ENCODE measurements around the gene RAD21L1.

The RAD21L1 gene

DNA sequence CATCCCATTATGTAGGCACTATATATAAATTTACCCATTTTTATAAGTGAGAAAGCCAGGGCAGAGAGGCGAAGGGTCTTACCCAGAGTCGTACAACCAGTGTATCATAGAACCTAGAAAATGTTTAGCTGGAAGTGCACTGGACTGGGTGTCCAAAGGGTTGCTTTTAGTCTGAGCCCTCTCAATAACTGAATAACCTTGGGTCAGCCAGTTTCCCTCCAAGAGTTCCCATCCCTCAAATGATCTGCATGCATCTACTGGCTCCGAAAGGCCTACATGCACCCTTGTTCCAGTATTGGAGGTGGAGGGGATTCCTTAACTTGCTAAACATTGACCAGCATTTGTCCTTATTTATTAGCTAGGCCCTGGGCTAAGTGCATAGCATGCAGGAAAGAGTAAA, 44.0 kb downstream of the RAD21L1 start:
- CTCF ChIA-PET, result no interaction called here
- POLR2A ChIA-PET, result no interaction called here
- DNase-seq (ENCODE audit: extremely low spot score), result no peak
- TF ChIP-seq ARNT (IDR thresholded peaks at IDR 0.05) (no peak), FOXM1 (IDR thresholded peaks at IDR 0.05; ENCODE audit: borderline replicate concordance) (no peak), TARDBP (IDR thresholded peaks at IDR 0.05) (no peak), HDGF (IDR thresholded peaks at IDR 0.05; ENCODE audit: borderline replicate concordance) (no peak), FOXK2 (IDR thresholded peaks at IDR 0.05) (no peak), L3MBTL2 (conservative IDR thresholded peaks at IDR 0.05) (no peak), FOXA1 (IDR thresholded peaks at IDR 0.05) (no peak), SP1 (IDR thresholded peaks at IDR 0.05) (no peak), SUZ12 (IDR thresholded peaks at IDR 0.05) (no peak), ZNF384 (IDR thresholded peaks at IDR 0.05) (no peak), CTBP1 (IDR thresholded peaks at IDR 0.05; ENCODE audit: borderline replicate concordance) (no peak), NFRKB (IDR thresholded peaks at IDR 0.05) (no peak)

DNA sequence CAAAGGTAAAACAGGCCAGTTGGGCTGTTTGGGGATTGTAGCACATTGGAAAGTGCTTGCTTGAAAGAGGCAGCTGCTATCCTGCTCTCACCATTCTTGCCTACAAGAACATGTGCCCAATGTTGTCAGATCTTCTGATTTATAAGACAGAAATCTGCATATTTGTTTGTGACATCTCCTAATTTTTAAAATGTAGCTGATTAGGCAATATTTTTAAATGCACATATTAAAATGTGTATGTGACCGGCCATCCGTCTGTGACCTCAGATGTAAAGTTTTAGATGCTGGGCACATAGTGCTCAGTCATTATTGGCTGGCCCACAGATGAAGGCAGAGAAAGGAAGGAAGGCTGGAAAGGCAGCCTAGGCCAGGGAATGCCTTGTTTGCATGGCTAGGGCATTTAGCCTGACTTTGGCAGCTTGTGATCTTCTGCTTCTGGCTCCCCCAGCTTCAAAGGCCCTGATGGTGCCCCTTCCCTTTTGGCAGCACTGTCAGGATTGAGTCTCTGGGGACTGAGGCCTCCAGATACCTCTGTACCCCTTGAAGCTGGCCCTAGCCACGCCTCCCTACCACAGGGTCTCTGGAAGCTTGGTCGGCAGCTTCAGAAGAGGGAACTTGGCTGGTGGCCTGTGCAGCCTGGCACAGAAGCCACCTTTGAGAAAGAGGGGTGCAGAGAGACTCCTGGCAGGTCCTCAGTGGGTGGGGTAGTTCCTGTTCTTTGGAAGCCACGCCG, 46.7 kb downstream of the RAD21L1 start:
- DNase-seq (ENCODE audit: extremely low spot score), result no peak
- TF ChIP-seq ELF4 (IDR thresholded peaks at IDR 0.05), result no peak
- no peak for TF ChIP-seq SP1 (IDR thresholded peaks at IDR 0.05)
- no peak for TF ChIP-seq BHLHE40 (IDR thresholded peaks at IDR 0.05; ENCODE audit: borderline replicate concordance)
- POLR2A ChIA-PET, result no interaction called here
- CTCF ChIA-PET, result no interaction called here

DNA sequence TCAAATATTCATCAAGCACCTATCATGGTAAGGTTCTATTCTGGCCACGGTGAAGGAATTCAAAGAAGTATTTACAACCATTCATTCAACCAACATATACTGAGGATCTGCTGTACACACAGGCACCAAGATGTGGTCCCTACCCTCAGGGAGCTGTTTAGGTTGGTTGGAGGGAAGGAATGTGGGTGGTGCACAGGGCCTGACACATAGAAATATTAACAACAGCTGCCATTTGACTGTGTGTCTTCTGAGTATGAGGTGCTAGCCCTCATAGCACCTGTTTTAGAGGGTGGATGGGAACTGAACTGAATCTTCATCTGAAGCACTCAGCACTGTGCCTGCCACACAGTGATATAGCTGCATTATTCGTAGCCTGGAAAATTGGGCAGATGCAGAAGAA, 47.5 kb downstream of the RAD21L1 start:
- ChIA-PET CTCF (no interaction called here), POLR2A (no interaction called here)
- TF ChIP-seq SP1 (IDR thresholded peaks at IDR 0.05), result no peak
- no peak for TF ChIP-seq LEF1 (IDR thresholded peaks at IDR 0.05; ENCODE audit: borderline replicate concordance)
- TF ChIP-seq CTBP1 (IDR thresholded peaks at IDR 0.05; ENCODE audit: borderline replicate concordance), result no peak
- no peak for DNase-seq (ENCODE audit: extremely low spot score)

DNA sequence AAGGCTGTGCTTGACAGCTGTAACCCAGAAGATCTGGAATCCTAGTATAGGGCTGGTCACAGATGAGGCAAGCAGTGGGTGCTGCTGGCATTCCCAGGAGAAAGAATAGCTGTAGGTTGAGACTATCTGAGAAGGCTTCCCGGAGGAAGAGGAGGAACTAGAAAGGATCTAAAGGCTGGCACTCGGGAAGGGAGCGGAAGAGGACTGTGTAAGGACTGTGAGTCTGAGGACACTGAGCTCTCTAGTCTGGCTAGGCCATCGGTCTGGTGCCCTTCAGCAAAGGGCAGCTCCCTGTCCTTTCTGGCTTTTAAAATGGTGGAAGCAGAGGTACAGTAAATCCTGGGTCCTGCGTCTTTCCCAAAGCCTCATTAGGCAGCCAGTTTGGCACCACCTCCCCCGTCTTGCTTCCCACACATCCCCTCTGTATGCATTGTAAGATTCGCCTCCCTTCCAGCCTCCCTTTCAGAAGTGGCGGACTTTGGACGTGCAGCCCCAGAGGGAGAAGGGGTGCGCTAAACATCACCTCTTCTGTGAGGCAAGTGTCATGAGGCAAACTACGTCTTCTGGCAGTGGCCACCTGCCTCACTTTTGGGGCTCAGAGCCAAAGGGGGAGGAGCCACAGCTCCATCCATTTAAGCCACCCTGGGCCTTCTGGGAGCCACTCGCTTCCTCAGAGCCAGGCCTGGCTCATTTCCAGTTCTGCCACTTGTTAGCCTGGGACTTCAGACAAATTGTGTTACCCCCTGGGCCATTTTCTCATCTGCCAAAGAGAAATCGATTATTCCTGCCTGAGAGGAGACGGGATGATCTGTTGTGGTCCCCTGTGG, 48.9 kb downstream of the RAD21L1 start:
- CTCF ChIA-PET, result interaction anchor here (0.6 kb wide), 1 partner anchor 975 kb away, joined by 4 read pairs; no protein-coding TSS in a partner anchor
- POLR2A ChIA-PET, result interaction anchor here (1.8 kb wide), 1 partner anchor 9 kb away, joined by 5 read pairs; the partner anchor contains the start of gene SNPH
- DNase-seq (ENCODE audit: extremely low spot score), result no peak
- TF ChIP-seq ZNF384 (IDR thresholded peaks at IDR 0.05), result no peak
- no peak for TF ChIP-seq ELF4 (IDR thresholded peaks at IDR 0.05)
- TF ChIP-seq NFRKB (IDR thresholded peaks at IDR 0.05), result no peak
- no peak for TF ChIP-seq FOXM1 (IDR thresholded peaks at IDR 0.05; ENCODE audit: borderline replicate concordance)
- no peak for TF ChIP-seq L3MBTL2 (conservative IDR thresholded peaks at IDR 0.05)
- no peak for TF ChIP-seq LEF1 (IDR thresholded peaks at IDR 0.05; ENCODE audit: borderline replicate concordance)
- TF ChIP-seq TARDBP (IDR thresholded peaks at IDR 0.05), result no peak
- no peak for TF ChIP-seq SP1 (IDR thresholded peaks at IDR 0.05)
- TF ChIP-seq BHLHE40 (IDR thresholded peaks at IDR 0.05; ENCODE audit: borderline replicate concordance), result no peak
- no peak for TF ChIP-seq FOXK2 (IDR thresholded peaks at IDR 0.05)
- no peak for TF ChIP-seq CTBP1 (IDR thresholded peaks at IDR 0.05; ENCODE audit: borderline replicate concordance)

DNA sequence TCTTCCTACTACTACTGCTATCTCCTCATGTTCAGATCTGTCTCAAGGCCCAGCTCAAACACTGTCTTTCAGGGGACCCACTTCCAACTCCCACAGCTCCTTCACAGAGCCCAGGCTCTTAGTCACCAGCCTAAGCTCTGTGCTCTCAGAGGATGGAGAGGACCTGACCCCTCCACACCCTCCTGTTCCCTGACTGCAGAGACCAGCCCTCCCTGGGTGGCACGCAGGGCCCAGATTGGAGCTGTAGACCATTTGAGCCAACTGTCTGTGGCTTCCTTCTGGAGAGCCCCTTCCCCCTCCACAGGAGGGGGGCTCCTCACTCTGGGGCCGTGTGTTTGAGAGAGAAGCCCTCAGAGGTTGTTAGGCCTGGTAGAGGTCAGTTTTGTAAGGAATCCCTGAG, 50.1 kb downstream of the RAD21L1 start:
- POLR2A ChIA-PET, result interaction anchor here (1.8 kb wide), 1 partner anchor 10 kb away, joined by 5 read pairs; the partner anchor contains the start of gene SNPH
- TF ChIP-seq FOXM1 (IDR thresholded peaks at IDR 0.05; ENCODE audit: borderline replicate concordance), result no peak
- no peak for TF ChIP-seq BHLHE40 (IDR thresholded peaks at IDR 0.05; ENCODE audit: borderline replicate concordance)
- TF ChIP-seq ELF4 (IDR thresholded peaks at IDR 0.05), result no peak
- TF ChIP-seq CTBP1 (IDR thresholded peaks at IDR 0.05; ENCODE audit: borderline replicate concordance), result no peak
- no peak for DNase-seq (ENCODE audit: extremely low spot score)
- CTCF ChIA-PET, result no interaction called here

DNA sequence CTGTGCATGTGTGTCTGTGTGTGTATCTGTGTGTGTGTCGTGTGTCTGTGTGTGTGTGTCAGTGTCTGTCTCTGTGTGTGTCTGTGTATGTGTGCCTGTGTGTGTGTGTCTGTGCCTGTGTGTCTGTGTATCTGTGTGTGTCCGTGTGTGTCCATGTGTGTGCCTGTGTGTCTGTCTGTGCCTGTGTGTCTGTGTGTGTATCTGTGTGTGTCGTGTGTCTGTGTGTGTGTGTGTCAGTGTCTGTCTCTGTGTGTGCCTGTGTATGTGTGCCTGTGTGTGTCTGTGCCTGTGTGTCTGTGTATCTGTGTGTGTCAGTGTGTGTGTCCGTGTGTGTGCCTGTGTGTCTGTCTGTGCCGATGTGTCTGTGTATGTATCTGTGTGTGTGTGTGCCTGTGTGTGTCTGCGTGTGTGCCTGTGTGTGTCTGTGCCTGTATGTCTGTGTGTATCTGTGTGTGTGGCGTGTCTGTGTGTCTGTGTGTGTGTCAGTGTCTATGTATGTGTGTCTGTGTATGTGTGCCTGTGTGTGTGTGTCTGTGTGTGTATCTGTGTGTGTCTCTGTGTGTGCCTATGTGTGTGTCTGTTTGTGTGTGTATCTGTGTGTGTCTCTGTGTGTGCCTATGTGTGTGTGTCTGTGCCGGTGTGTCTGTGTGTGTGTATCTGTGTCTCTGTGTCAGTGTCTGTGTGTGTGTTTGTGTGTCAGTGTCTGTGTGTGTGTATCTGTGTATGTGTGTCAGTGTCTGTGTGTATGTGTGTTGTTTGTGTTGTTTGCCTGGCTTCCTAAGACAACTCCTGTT, 51.9 kb downstream of the RAD21L1 start:
- TF ChIP-seq SP1 (IDR thresholded peaks at IDR 0.05), result no peak
- TF ChIP-seq TARDBP (IDR thresholded peaks at IDR 0.05), result no peak
- no peak for TF ChIP-seq HDGF (IDR thresholded peaks at IDR 0.05; ENCODE audit: borderline replicate concordance)
- TF ChIP-seq FOXA1 (IDR thresholded peaks at IDR 0.05), result no peak
- no peak for TF ChIP-seq ARNT (IDR thresholded peaks at IDR 0.05)
- CTCF ChIA-PET, result no interaction called here
- POLR2A ChIA-PET, result no interaction called here
- no peak for DNase-seq (ENCODE audit: extremely low spot score)

DNA sequence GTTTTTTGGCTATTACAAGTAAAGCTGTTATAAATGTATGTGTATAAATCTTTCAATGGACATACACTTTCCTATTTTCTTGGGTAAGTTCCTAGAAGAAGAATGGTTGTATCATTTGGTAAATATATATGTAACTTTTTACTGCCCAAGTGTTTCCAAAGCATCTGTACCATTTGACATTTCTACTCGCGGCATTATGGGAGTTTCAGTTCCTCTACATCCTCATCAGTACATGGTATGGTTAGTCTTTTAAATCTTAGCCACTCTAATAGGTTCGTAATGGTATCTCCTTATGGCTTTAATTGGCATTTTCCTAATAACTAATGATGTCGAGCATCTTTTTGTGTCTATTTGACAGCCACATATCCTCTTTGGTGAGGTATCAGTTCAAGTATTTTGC, 53.1 kb downstream of the RAD21L1 start:
- no peak for DNase-seq (ENCODE audit: extremely low spot score)
- ChIA-PET CTCF (no interaction called here), POLR2A (no interaction called here)
- no peak for TF ChIP-seq BHLHE40 (IDR thresholded peaks at IDR 0.05; ENCODE audit: borderline replicate concordance)
- TF ChIP-seq CTBP1 (IDR thresholded peaks at IDR 0.05; ENCODE audit: borderline replicate concordance), result no peak
- TF ChIP-seq, protein P1, sequence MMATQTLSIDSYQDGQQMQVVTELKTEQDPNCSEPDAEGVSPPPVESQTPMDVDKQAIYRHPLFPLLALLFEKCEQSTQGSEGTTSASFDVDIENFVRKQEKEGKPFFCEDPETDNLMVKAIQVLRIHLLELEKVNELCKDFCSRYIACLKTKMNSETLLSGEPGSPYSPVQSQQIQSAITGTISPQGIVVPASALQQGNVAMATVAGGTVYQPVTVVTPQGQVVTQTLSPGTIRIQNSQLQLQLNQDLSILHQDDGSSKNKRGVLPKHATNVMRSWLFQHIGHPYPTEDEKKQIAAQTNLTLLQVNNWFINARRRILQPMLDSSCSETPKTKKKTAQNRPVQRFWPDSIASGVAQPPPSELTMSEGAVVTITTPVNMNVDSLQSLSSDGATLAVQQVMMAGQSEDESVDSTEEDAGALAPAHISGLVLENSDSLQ (IDR thresholded peaks at IDR 0.05), result no peak
- TF ChIP-seq SUZ12 (IDR thresholded peaks at IDR 0.05), result no peak
- no peak for TF ChIP-seq ELF4 (IDR thresholded peaks at IDR 0.05)
- TF ChIP-seq NFRKB (IDR thresholded peaks at IDR 0.05), result no peak
- no peak for TF ChIP-seq SP1 (IDR thresholded peaks at IDR 0.05)
- no peak for TF ChIP-seq FOXA1 (IDR thresholded peaks at IDR 0.05)
- no peak for TF ChIP-seq L3MBTL2 (conservative IDR thresholded peaks at IDR 0.05)
- no peak for TF ChIP-seq FOXK2 (IDR thresholded peaks at IDR 0.05)
- no peak for TF ChIP-seq LEF1 (IDR thresholded peaks at IDR 0.05; ENCODE audit: borderline replicate concordance)
- TF ChIP-seq ZNF384 (IDR thresholded peaks at IDR 0.05), result no peak
- no peak for TF ChIP-seq HDGF (IDR thresholded peaks at IDR 0.05; ENCODE audit: borderline replicate concordance)
- no peak for TF ChIP-seq ARNT (IDR thresholded peaks at IDR 0.05)
- no peak for TF ChIP-seq TARDBP (IDR thresholded peaks at IDR 0.05)
